Measurements from ENCODE around the gene ENOX1. TPM values are rescaled to one million over a fixed set of nuclear protein-coding genes. Genes with fewer than 3 reads are reported as not detected.

ENOX1 gene
- total RNA-seq (2022; extraction: Qiagen RNA extraction): 0.70 to 1.1 TPM (median 0.80 TPM) in 5 replicates

GRCh38 chr13:43786766-43787517, at the start of gene ENOX1:
Gene ENOX1, minus strand, starts transcription at chr13:43786972.

Other genes with a start within 250 kb of the ENOX1 start
- gene CCDC122, start 92.8 kb upstream of the ENOX1 start, total RNA-seq (2022; extraction: Qiagen RNA extraction): 2.2 to 3.6 TPM (median 2.8 TPM) in 5 replicates
- 2.3 to 3.5 TPM (median 2.4 TPM) in 5 replicates for gene LACC1, start 92.9 kb upstream of the ENOX1 start, total RNA-seq (2022; extraction: Qiagen RNA extraction)